ENCODE results near the gene RAD52.

RAD52 gene

DNA sequence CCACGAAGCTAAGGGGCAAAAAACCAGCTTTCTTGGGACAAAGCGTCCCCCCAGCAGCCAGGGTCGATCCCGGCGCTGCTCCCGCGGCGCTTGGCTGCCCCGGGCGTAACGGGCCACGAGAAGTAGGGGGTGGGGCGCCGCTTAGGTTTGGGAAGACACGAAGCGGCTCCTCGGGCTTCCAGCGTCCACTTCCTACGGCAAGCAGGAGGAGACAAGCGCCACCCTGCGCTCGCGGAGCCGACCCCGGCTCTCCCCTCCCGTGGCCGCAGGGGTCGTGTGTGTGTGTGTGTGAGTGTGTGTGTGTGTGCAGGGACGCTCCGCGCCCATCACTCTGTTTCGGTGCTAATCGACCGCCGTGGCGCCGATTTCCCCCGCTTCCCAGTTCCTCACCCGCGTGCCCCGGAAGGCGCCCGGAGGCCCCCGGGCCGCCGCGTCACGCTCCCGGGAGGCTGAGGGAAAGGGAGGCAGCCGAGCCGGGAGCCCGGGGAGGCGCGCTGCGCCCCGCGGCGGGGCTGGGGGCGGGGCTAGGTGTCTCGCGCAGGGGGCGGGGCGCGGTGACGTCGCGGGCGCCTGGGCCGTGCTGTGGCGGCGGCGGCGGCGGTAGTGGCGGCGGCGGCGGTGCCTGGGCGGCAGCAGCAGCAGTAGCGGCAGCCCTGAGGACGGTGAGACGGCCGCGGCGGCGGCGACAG, 41.3 kb upstream of the RAD52 start, which contains the start of gene ERC1:
Gene ERC1, plus strand, starts transcription at position 563 of the 689 bp plus-strand sequence. CDS start 36,681 bp downstream, outside the sequence.
- DNase-seq (ENCODE audit: low read depth), result peak; percentile 88
- TF ChIP-seq, protein P1, sequence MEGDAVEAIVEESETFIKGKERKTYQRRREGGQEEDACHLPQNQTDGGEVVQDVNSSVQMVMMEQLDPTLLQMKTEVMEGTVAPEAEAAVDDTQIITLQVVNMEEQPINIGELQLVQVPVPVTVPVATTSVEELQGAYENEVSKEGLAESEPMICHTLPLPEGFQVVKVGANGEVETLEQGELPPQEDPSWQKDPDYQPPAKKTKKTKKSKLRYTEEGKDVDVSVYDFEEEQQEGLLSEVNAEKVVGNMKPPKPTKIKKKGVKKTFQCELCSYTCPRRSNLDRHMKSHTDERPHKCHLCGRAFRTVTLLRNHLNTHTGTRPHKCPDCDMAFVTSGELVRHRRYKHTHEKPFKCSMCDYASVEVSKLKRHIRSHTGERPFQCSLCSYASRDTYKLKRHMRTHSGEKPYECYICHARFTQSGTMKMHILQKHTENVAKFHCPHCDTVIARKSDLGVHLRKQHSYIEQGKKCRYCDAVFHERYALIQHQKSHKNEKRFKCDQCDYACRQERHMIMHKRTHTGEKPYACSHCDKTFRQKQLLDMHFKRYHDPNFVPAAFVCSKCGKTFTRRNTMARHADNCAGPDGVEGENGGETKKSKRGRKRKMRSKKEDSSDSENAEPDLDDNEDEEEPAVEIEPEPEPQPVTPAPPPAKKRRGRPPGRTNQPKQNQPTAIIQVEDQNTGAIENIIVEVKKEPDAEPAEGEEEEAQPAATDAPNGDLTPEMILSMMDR (conservative IDR thresholded peaks at IDR 0.05; ENCODE audit: control insufficient read depth, insufficient read depth, low read depth, low read length), result no peak
- peak within 1 kb of the TSS; percentile 74 for H3K4me3 ChIP-seq (ENCODE audit: control insufficient read depth, low read depth, low read length)

DNA sequence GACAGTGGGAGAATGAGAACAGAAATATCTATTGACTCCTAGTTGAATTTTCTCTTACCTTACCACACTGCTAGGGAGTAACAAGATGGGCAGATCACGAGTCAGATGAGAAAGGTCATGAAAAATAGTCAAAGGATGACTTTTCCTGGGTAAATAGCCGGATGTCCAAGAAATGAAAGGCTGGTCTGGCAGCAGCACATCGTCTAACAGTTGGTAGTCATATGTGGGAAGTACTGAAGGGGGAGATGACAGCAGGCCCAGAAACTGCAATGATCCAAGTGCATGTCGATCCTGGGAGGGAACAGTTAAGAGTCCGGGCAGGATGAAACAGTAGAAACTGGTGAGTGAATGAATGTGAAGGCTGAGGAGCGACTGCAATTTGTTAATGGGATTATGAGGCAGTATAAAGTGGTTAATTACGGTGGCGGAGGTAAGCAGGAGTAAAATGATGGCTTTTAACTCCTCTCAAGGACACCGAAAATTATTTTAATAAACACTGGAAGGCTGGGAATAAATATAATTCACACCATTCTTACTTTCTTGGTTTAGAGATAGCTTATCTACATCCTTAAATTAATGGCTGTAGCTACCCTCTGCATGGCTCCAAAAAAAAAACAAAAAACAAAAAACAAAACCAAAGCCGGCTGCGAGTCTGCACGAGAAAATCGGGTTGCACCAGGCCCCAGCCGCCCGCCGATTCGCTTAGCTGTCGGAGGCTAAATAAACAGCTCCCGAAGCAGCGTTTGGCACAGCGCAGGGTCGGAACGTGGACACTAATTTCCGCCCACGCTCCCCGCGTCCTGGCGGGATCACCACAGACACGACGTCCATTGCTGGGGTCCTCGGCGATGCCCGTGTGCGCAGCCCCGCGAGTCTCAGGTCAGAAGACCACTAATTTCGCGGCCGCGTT, 40.5 kb upstream of the RAD52 start:
- TF ChIP-seq, protein P1 (conservative IDR thresholded peaks at IDR 0.05; ENCODE audit: control insufficient read depth, insufficient read depth, low read depth, low read length), result no peak
- H3K4me3 ChIP-seq (ENCODE audit: control insufficient read depth, low read depth, low read length), result peak overlapping the region; percentile 59
- DNase-seq (ENCODE audit: low read depth), result peak; percentile 92

DNA sequence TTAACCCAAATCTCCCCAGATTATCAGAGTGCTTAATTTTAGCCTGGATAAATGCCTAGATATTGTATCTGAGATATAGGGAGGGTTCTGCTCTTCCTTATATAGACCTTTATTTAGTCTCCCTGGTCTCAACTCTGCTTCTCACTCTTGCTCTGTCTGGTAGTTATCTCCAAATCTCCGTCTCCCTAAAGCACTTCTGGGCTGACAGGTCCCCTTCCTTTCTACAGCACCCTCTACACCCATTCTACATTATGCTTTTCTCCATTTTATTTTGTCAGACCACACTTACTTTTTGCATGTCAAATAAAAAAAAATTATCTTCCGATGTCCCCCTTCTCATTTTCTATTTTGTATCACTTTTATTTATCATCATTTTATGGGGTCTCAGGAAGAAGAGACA, 39.6 kb upstream of the RAD52 start:
- TF ChIP-seq, protein P1 (conservative IDR thresholded peaks at IDR 0.05; ENCODE audit: control insufficient read depth, insufficient read depth, low read depth, low read length), result no peak
- H3K4me3 ChIP-seq (ENCODE audit: control insufficient read depth, low read depth, low read length), result no peak overlapping the region
- DNase-seq (ENCODE audit: low read depth), result no peak

DNA sequence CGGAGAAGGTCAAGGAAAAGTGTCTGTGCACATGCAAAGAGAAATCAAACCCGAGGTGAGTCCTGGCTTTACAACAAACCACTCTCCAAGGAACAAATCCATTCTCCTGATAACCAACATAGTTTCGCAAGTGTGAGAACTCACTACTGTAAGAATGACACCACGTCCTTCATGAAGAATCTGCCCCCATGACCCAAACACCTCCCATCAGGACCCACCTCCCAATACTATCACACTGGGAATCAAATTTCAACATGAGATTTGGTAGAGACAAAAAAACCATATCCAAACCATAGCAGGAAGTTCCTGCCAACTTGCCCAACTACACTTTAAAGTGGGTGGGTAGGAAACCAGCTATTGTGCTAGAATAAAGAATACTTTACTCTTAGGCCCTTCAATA, 39.2 kb upstream of the RAD52 start:
- H3K4me3 ChIP-seq (ENCODE audit: control insufficient read depth, low read depth, low read length), result no peak overlapping the region
- DNase-seq (ENCODE audit: low read depth), result peak; percentile 11
- TF ChIP-seq, protein P1 (conservative IDR thresholded peaks at IDR 0.05; ENCODE audit: control insufficient read depth, insufficient read depth, low read depth, low read length), result no peak

DNA sequence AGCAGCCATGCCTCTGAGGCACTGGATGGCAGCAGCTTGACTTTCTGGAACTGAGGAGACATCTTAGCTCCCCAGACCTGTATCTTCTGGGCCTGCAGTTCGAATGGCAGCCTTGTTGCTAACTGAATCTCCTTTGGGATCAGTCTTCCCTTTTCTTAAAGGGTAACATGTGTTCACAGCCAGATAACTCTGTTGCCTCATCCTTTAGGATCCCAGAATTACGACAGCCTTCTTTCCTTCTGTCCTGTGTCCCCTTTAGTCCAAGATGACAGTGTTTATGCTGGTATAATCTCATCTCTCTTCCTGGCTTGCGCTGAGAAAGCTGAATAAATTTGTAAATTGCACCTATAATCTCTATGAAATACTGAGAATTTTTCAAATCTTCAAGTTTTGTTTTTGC, 32.5 kb upstream of the RAD52 start:
- DNase-seq (ENCODE audit: low read depth), result peak; percentile 7
- TF ChIP-seq, protein P1 (conservative IDR thresholded peaks at IDR 0.05; ENCODE audit: control insufficient read depth, insufficient read depth, low read depth, low read length), result no peak

DNA sequence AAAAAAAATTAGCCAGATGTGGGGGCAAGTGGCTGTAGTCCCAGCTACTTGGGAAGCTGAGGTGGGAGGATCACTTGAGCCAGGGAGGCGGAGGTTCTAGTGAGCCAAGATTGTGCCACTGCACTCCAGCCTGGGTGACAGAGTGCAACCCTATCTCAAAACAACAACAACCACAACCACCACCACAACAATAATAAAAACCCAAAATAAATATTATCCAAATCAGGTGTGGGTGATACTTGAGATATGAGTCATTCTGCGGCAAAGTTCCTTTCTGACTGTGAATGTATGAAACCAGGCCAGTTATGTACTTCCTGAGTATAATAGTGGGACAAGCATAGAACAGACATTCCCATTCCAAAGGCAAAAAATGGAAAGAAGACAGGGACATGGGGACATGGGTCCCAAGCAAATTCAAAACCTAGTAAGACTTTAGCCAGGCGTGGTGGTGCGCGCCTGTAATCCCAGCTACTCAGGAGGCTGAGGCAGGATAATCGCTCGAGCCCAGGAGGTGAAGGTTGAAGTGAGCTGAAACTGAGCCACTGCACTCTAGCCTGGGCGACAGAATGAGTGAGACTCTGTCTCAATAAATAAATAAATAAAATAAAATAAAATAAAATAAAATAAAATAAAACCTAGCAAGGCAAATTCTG, 31.8 kb upstream of the RAD52 start:
- peak; percentile 13 for DNase-seq (ENCODE audit: low read depth)
- TF ChIP-seq, protein P1 (conservative IDR thresholded peaks at IDR 0.05; ENCODE audit: control insufficient read depth, insufficient read depth, low read depth, low read length), result no peak

More for the DNA sequence above, 32.5 kb upstream of the RAD52 start:
- H3K4me3 ChIP-seq (ENCODE audit: control insufficient read depth, low read depth, low read length), result no peak overlapping the region

More for the DNA sequence above, 31.8 kb upstream of the RAD52 start:
- H3K4me3 ChIP-seq (ENCODE audit: control insufficient read depth, low read depth, low read length), result no peak overlapping the region

Measured in fibroblast of mammary gland (primary cell).